ENCODE measurements around the gene AUTS2.

AUTS2 gene

DNA sequence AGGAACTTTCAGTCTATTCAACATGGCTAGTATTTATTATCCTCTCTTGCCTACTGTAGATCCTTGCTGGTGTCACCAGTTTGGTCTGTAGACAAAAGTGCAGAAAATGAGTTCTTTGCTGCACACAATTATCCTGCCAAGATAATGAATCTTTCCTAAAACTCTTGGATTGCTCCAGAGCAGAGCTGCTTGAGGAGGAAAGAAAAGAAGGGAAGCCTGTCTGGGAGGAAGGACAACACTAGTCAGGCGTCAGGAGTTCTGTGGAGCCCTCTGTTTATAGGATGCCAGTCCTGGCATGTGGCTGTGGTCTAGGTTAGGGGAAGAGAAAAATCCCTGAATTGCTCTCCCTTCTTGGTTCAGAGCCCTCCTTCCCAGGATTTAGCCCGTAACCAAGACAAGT is 1103.7 kb downstream of the AUTS2 start:
- DNase-seq (ENCODE audit: extremely low spot score, insufficient read length, low read depth): no peak
- FAIRE-seq: no peak

DNA sequence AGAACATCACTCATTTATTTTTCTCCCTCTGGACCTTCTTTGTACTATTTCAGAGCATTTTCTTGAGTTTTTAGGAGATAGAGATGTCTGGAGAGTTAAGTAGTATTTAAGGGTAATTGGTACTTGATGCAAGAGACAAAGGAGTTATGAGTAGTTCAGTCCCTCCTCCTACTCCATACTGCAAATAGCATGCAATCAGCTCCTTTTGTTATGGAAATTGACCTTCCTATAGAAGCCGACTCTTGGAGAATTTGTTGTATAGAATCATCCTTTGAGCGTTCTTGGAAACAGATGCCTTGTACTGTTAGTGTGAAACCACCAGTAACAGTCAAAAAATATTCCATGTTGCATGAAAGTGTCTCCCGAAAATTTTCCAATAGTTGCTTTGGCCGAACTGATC is 1105.5 kb downstream of the AUTS2 start:
- FAIRE-seq: no peak
- no peak for DNase-seq (ENCODE audit: extremely low spot score, insufficient read length, low read depth)

DNA sequence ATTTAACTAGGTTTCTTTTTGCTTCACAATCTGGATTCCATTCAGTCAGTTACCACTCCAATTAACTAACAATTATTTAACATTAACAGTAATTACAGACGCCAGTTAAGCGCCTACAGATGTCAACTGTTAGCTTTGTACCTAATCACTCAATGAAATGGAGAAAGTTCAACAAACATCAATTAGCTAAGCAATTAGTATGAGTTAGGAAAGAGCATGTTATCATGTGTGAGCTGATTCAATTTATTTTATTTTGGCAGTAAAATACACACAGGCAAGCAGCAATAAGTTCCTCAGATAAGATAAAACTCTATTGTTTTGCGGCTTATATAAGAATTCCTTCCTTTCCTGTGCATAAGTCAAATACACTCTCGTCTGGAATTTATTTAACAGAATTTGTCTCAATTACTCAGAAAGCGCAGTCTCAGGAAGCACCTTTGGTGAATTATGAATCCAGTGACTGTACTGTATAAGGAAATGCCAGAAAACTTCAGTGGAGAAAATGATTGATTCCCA is 1106.6 kb downstream of the AUTS2 start:
- DNase-seq (ENCODE audit: extremely low spot score, insufficient read length, low read depth) (no peak), FAIRE-seq (no peak)

DNA sequence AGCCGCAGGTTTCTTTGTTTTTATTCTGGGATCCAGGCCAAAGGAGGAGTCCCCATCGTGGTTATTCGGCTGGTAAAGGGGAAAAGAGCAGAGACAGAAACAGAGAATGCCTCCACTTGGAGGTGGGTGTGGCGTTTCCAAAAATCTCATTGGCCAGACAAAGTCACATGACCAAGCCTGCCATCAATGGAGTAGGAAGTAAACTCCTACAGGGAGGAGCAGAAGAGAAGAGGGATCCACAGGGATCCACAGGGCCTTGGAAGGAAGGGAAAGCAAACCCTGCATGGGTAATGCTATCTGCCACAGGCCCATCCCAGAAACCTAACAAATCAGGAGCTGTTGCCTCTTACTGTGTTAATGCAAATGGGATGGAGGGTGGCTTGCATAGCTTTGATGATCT is 1107.9 kb downstream of the AUTS2 start:
- DNase-seq (ENCODE audit: extremely low spot score, insufficient read length, low read depth): no peak
- no peak for FAIRE-seq

DNA sequence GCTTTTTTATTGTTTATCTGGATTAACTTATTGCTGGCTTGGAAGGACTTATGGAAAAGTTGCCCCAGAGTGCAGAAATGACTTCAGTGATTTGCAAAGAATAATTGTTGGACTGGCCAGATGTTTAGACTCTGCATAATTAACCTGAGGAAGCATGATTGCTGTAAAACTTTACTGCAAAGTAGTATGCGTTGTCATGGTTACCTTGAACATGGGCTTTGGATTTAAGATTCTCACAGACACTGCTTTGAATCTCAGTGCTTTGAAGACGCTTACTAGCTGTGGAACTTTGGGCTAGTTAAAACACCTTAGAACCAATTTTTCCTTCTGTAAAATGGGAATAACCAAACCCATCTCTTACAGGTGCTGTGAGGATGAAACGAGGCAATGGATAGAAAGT is 1108.4 kb downstream of the AUTS2 start:
- FAIRE-seq: no peak

DNA sequence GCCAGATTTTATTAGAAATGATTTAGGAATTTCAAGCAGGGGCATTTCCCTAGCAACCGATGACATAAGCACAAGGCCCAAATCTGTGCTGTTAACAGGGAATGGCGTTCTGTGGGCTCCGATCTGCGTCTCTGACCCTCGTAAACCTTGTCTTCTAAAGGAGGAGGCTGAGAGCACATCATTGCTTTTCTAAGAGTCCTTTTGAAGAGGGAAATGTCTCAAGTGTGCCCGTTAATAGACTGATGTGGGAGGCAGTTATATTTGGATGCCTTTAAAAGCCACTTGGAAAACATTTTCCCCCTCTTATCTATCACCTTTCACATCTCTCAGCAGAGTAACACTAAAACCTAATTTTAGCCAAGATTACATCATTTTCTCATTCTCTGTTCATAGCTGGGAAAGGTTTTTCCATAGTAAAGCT is 1109.6 kb downstream of the AUTS2 start:
- DNase-seq (ENCODE audit: extremely low spot score, insufficient read length, low read depth): no peak
- no peak for FAIRE-seq

More for the DNA sequence above, 1108.4 kb downstream of the AUTS2 start:
- no peak for DNase-seq (ENCODE audit: extremely low spot score, insufficient read length, low read depth)

DNA sequence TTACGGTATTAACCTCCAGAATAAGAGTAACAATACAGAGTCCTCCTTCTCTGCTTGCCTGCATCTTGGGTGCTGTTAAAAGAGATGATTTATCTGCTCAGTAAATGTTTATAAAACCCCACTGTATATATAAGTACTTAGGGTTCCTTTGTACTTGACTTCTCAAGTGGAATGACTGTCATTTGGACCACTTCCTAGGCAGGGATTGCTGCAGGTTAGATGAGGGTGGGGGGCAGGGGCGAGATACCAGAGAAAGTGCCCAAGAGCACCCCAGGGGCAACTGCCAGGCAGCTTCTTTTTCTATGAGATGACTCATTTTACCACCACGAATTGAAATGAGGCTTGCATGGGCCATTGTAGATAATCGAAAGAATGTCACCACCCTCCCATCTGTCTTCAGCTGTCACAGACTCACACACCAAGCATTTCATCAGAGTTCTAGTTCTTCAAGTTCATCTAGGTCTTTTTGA is 1111.8 kb downstream of the AUTS2 start:
- DNase-seq (ENCODE audit: extremely low spot score, insufficient read length, low read depth) (no peak), FAIRE-seq (peak; percentile 15)

DNA sequence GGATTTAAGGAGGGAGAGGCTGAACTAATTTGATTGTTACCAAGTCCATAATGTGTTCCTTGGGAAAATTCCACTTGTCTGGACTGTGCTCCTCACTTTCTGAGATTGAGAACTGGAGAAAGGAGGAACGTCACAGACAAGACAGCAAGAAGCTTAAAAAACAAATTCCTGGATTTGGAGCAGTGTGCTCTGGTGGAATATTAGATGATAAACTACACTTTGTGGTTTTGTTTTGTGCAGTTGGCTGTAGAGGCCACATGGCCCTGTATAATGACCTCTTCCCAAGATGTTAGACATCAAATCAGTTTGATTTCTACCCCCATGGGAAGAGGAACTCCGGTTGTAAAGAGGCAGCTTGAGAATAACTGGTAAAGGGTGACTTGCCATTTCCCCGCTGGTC is 1112.4 kb downstream of the AUTS2 start:
- no peak for FAIRE-seq
- no peak for DNase-seq (ENCODE audit: extremely low spot score, insufficient read length, low read depth)

DNA sequence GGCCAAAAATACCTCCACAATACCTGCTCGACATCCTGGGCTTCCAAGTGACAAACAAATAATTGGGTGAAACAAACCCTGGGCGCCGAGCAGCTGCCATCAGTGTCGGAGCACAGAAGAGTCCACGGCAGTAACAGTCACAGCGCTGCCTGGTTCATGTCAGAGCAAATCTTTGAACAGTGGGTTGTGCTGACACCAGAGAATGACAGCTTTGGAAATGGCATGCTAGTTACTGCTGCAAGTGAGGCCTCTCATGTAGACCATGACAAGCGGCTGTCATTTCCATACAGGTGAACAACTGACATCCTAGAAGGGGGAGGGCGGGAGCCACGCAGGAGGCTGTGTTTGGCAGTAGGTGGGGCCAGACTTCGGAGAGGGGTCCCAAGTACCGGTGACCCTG is 1113.2 kb downstream of the AUTS2 start:
- DNase-seq (ENCODE audit: extremely low spot score, insufficient read length, low read depth) (no peak), FAIRE-seq (no peak)

DNA sequence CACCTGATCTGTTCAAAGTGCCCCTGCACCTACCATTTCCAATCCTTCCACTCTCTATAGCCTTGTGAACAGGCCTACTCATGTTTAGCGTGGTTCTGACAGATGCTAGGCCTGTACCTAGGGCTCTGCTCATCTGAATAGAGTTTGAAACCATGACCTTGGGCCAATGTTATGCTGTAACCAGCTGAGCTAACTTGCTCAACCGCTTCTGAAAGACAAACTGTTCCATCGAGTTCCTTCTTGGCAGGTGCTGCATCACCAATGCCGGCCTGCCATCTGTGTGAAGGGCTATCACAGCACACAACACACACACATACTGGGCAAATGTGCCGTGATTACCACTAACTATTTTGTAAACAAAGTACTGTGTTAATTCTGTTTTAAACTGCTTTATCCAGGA is 1114.7 kb downstream of the AUTS2 start:
- DNase-seq (ENCODE audit: extremely low spot score, insufficient read length, low read depth) (no peak), FAIRE-seq (no peak)

DNA sequence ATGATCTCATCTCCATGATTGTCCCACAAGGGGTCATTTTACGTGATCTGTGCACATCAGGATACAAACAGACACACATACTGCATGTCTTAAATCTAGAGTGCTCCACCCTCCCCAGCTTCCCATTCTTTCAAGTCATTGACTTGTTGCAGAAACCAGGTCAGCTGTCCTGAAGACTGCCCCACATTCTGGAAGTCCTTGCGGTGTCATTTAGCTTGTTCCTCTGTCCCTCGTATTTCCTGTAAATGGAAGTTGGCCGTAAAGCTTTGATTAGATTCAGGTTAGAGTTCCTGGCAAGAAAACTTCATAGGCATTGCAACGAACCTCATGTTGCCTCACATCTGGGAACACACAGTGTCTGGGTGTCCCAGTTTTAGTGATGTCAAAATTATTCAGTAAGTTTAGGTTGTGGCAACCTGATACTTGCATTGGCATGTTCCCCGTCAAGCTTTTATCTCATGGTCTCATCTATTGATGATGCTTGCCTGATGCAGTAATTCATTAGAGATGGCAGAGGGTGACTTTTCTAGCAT is 1116.3 kb downstream of the AUTS2 start:
- DNase-seq (ENCODE audit: extremely low spot score, insufficient read length, low read depth) (no peak), FAIRE-seq (no peak)

DNA sequence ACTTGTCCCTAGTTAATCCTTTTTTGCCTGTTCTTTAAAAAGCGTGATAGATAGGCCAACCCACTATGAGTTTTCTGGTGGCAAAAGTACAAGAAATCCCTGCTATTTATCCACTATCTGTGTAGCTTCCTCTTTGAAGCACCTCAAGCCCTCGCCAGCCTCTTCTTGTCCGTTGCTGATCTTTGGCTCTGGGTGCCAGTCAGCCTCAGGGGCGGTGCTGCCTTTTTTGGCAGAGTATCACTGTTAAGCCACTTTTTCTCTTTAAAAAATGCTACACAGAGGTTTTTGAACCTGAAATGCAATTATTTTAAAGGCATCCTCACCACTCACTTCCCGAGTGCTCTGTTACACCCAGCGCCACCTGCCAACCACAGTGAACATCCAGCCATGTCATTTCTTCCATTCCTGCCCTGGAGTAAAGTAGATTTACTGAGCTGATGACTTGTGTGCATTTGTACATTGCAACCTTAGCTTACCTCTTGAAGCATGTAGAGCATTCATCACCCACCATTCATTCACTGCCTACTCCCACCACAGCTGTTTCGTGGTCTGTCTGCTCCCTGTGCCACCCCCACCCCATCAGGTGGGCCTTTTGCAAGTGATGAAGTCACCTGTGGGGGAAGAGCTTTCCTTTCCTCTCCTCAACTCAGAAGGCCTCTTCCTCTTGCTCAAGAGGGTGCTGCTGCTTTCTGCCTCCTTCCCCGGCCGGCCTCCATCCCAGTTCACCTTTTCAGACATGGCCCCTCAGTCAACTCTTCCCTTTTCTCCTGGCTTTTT is 1119.5 kb downstream of the AUTS2 start:
- DNase-seq (ENCODE audit: extremely low spot score, insufficient read length, low read depth): no peak
- no peak for FAIRE-seq

DNA sequence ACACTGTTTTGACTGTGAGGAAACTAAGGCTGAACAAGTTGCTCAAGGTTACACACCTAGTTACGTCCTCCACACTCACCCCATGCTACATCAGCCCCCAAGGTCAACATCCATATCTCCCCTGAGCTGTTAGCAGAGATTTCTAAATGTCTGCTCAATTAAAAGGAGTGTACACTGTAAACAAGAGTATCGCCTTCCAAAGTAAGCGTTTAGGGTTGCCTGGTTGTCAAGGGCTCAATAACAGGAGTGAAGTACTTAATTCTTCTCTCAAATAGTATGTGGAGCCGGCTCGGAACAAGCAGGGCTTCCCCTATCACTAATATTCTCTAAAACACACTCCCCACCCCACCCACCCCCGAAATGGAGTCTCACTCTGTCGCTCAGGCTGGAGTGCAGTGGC is 1120.8 kb downstream of the AUTS2 start:
- no peak for DNase-seq (ENCODE audit: extremely low spot score, insufficient read length, low read depth)
- no peak for FAIRE-seq

DNA sequence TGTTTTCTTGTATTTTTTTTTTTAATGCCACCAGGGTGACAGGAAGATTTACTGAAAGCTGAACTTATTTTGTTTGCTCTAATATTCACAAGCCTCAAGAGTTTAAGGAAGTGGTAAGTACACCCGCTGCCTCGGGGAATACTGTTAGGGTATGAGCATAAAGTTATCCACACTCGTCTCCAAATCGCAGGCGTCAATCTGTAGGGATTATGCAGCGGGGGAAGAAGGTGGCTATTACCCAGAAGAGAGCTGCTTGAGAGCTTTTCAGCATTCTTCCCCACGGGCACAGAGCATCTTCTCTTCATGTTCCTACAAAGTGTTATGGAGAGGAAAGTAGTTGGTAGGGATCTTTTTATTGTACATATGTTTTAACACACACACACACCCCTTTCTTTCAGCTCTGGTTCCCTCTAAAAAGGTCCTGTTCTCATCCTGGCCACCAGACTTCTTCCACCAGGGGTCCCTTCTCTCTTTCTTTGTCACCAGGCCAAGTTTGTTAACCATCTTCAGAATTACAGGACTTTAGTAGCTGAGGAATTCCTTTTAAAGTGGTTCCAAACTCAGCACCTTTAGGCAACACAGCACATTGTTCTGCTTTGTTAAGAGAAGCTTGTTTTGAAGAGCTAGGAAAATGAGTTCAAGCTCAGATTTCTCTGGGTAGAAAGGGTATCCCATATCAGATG is 1122.1 kb downstream of the AUTS2 start:
- FAIRE-seq: peak; percentile 67
- DNase-seq (ENCODE audit: extremely low spot score, insufficient read length, low read depth): no peak

DNA sequence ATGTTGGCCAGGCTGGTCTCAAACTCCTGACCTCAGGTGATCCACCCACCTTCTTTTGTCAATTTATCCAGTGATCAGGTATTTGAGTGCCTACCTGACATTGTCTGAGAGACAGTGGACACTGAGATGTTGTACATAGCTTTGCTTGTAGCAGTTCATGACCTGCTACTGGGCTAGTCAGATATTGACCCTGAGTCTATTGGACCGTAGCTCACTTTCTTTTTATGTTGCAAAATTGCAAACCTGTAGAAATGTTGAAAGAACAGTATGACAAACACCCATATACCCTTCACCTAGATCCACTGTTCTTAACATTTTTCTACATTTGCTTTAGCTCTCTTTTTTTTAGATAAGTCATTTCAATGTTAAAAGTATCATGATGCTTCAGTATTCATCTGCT is 1123.2 kb downstream of the AUTS2 start:
- no peak for DNase-seq (ENCODE audit: extremely low spot score, insufficient read length, low read depth)
- FAIRE-seq: no peak

DNA sequence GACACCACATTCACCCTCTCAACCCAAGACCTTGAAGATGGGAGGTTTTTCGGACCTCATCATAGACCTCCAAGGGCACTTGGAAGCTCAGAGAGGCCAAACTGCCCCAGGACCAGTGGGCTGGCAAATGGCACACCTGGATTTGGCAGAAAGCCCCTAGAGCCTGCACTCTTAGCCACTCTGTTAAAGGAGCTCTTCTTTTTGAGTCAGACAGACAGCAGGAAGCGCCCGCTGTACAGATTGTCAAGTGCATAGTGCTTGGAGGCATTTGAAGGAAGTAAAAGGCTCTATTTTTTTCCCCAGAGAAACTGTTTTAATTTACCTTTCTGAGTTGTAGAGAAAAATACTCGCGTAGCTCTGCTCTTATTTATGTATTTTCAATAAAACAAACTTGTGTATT is 1125.1 kb downstream of the AUTS2 start:
- DNase-seq (ENCODE audit: extremely low spot score, insufficient read length, low read depth) (no peak), FAIRE-seq (no peak)

DNA sequence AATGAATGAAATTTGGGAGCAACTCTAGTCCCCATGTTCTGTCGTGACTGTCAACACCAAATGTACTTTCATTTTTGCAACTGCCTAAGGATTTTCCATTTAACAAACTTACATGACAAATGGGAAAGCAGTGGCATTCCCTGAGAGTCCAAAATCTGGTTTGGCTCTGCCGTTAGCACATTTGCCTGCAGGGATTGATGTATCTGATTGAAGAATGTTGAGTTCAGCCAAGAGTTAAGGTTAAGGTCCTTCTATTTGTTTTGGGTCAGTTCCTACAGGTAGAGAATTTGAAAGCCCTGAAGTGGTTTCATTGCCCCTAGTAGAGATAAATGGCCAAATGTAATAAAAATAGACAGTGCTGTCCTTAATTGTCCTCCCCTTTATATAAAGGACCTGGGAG is 1127.2 kb downstream of the AUTS2 start:
- no peak for DNase-seq (ENCODE audit: extremely low spot score, insufficient read length, low read depth)
- no peak for FAIRE-seq

DNA sequence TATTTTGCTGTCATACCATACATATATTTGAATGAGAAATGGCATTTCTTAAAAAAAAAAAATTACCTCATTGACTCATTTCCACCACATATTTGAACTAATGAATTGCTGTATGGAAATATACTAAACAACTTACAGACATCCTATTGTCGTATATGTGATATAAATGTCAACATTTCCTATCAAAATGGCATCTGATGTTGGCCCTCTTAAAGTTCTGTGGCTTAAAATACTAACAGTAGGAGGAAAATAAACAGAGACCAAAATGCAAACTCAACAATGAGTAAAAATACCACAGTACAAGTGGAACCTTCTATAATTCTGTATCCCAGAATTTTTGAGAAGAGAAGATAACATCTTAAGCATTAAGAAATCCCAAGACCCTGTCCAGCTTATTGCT is 1128.0 kb downstream of the AUTS2 start:
- FAIRE-seq: no peak
- no peak for DNase-seq (ENCODE audit: extremely low spot score, insufficient read length, low read depth)

DNA sequence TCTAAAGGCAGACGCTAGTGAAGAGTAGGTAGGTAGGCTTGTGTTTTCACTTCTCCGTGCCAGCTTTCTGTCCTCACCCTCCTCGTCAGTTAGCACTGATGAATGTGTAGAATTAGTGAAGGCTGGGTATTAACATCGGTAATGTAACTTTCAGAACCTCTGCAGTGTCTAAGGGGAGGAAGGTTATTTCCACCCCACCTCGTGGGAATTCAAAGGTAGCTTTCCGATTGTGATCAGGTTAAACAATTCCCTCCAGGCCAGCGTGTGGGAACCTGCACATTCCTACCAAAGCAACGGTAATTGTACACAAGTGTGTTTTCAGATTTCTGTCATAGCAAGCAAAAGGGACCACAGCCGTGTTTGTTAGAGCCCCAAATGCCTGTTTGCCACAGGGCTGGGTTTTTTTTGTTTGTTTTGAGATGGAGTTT is 1128.7 kb downstream of the AUTS2 start:
- FAIRE-seq: peak; percentile 91

DNA sequence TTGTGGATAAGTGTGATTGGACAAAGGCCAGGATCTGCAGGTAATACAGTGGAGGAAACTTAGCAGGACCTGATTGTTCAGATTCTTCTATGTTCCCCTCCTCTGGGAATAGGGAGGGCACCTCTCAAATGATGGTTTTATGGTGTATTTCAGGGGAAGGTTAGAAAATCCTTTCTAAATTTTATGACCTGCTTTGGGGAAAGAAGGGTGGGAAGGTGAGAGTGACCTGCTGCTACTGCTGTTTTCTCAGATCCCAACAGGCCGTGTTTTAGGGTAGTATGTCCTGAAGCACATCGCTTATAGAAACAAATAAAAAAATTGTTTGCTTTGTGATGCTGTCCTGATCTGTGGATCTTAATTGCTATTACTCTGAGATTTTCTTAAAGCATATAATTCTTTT is 1129.6 kb downstream of the AUTS2 start:
- no peak for DNase-seq (ENCODE audit: extremely low spot score, insufficient read length, low read depth)
- FAIRE-seq: peak; percentile 45

More for the DNA sequence above, 1128.7 kb downstream of the AUTS2 start:
- DNase-seq (ENCODE audit: extremely low spot score, insufficient read length, low read depth): peak; percentile 22
